Upper lobe of right lung (tissue), 1 donor: ENCODE data around the gene PLCH1. TPM values are rescaled to one million over a fixed set of nuclear protein-coding genes. Genes with fewer than 3 reads are reported as not detected.

ENCODE experiments used
- ATAC-seq: fragments of 200-7000 bp; cut with Tn5 transposase; one replicate; pipeline ENCODE4 v1.9.1; 2020; ENCODE audit warnings: mild to moderate bottlenecking, moderate library complexity
- DNase-seq: peaks from one replicate; pipeline ENCODE4 v3.0.0-alpha.2; 2020
- H3K27ac ChIP-seq: fragments of 200-600 bp; one replicate; pipeline ENCODE4 v1.8.0; 2022
- H3K27me3 ChIP-seq: fragments of 200-600 bp; one replicate; pipeline ENCODE4 v1.8.0; 2022; ENCODE audit warnings: mild to moderate bottlenecking
- H3K36me3 ChIP-seq: fragments of 200-600 bp; one replicate; pipeline ENCODE4 v1.8.0; 2022
- H3K4me1 ChIP-seq: fragments of 200-600 bp; one replicate; pipeline ENCODE4 v1.8.0; 2022
- H3K4me3 ChIP-seq: fragments of 200-600 bp; one replicate; pipeline ENCODE4 v1.8.0; 2022; ENCODE audit warnings: mild to moderate bottlenecking
- H3K9me3 ChIP-seq: fragments of 200-600 bp; one replicate; pipeline ENCODE4 v1.8.0; 2022
- intact Hi-C: fragments of 100-400 bp; cut with DNase I; formaldehyde crosslinking; loops from one replicate; pipeline ENCODE4 v1.11.0; 2022
- total RNA-seq: library from RNA; stranded (reverse); fragmentation: NEBNext Ultra II Directional; extraction: Animal tissue kit (Norgen Biotek cat#: 25700); gene quantifications from one replicate; pipeline ENCODE4 v1.2.1, GENCODE V29; 2021
- TF ChIP-seq, protein P1 (sequence below): fragments of 200-600 bp; IDR thresholded peaks from one replicate; pipeline ENCODE4 v1.8.0; 2022; ENCODE audit warnings: antibody characterized with exemption
- donor health status: DM: no; HTN: yes; CAD: no; lungs with severe emphysema.

PLCH1 gene
- total RNA-seq, 1 donor from 2014 or later = 12.1 TPM

DNA sequence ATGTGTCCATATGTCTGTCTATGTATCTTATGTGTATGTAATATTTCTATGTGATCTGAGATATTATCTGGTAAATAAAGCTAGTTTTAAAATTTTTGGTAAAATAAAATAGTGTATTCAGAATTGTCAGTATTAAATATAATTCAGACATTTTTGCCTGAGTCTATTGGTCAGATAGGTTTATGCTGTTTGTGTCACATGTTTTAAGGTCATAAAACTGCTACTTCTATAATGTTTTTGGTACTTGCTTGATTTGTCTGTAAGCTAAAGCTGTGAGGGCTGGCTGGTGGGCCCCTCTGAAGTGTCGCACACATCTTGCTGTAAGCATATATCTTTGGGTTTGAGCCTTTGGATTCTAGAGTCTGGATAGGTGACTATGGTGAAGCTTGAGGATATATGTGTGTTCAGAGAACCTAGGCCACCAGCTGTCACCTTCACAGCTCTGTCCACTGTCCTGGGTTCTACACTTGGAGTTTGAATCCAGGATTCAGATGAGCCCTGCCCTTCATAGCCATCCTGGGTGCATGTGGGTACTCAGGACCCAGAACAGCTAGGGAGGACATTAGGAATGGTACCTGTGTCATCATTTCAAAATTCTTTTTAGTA is 379.6 kb downstream of the PLCH1 start:
- no peaks in the 10 kb centered on the region for H3K36me3 ChIP-seq
- H3K27ac ChIP-seq = no peak overlapping the region
- H3K4me3 ChIP-seq = no peak overlapping the region
- intact Hi-C loops = no loop called here
- TF ChIP-seq, protein P1, sequence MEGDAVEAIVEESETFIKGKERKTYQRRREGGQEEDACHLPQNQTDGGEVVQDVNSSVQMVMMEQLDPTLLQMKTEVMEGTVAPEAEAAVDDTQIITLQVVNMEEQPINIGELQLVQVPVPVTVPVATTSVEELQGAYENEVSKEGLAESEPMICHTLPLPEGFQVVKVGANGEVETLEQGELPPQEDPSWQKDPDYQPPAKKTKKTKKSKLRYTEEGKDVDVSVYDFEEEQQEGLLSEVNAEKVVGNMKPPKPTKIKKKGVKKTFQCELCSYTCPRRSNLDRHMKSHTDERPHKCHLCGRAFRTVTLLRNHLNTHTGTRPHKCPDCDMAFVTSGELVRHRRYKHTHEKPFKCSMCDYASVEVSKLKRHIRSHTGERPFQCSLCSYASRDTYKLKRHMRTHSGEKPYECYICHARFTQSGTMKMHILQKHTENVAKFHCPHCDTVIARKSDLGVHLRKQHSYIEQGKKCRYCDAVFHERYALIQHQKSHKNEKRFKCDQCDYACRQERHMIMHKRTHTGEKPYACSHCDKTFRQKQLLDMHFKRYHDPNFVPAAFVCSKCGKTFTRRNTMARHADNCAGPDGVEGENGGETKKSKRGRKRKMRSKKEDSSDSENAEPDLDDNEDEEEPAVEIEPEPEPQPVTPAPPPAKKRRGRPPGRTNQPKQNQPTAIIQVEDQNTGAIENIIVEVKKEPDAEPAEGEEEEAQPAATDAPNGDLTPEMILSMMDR = no peak
- H3K27me3 ChIP-seq = no peaks in the 10 kb centered on the region
- no peak for ATAC-seq
- no peaks in the 10 kb centered on the region for H3K4me1 ChIP-seq
- no peaks in the 10 kb centered on the region for H3K9me3 ChIP-seq
- no peak for DNase-seq

DNA sequence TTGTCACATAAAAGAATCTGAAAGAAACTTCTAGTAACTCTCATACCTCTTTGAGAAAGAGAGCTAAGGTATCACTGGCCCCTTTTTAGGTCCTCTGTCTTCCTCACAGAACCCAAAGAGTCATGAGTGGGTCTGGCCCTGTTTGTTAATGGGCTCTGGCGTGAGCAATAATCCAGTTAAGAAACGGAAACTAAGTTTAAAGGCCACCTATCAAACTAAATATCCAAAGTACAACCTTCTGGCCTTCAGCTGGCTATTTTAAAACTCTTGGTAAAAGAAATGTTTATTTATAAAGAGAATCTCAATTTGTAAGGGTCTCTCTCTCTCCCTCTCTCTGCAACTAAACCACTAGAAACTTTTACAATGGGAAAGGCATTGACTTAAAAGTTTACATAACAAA is 380.4 kb downstream of the PLCH1 start:
- no peak overlapping the region for H3K27ac ChIP-seq
- no peaks in the 10 kb centered on the region for H3K27me3 ChIP-seq
- TF ChIP-seq, protein P1 = no peak
- no peaks in the 10 kb centered on the region for H3K4me1 ChIP-seq
- no peak overlapping the region for H3K4me3 ChIP-seq
- intact Hi-C loops = no loop called here
- DNase-seq (no peak), ATAC-seq (no peak)
- no peaks in the 10 kb centered on the region for H3K9me3 ChIP-seq
- H3K36me3 ChIP-seq = no peaks in the 10 kb centered on the region

DNA sequence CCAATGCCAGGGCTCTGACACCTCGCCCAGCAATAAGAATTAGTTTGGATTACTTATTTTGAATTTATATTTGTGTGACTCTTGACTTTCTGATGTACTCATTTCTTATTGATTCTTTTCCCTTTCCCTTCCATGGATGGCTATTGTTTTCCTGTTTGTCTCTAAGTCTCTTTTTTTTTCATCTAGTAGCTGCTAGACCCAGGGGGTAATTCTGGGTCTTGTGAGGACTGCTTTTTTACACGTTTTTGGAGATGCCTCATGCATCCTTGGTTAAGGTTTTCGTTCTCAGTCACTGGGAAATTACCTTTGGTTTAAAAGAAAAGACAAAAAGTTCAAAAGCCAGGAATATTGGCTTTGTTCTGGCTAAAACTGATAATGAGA is 381.2 kb downstream of the PLCH1 start:
- no peaks in the 10 kb centered on the region for H3K9me3 ChIP-seq
- H3K36me3 ChIP-seq = no peaks in the 10 kb centered on the region
- DNase-seq = no peak
- TF ChIP-seq, protein P1 = no peak
- no peaks in the 10 kb centered on the region for H3K4me1 ChIP-seq
- no peaks in the 10 kb centered on the region for H3K27me3 ChIP-seq
- ATAC-seq = no peak
- intact Hi-C loops = no loop called here
- H3K4me3 ChIP-seq = no peak overlapping the region
- no peak overlapping the region for H3K27ac ChIP-seq

DNA sequence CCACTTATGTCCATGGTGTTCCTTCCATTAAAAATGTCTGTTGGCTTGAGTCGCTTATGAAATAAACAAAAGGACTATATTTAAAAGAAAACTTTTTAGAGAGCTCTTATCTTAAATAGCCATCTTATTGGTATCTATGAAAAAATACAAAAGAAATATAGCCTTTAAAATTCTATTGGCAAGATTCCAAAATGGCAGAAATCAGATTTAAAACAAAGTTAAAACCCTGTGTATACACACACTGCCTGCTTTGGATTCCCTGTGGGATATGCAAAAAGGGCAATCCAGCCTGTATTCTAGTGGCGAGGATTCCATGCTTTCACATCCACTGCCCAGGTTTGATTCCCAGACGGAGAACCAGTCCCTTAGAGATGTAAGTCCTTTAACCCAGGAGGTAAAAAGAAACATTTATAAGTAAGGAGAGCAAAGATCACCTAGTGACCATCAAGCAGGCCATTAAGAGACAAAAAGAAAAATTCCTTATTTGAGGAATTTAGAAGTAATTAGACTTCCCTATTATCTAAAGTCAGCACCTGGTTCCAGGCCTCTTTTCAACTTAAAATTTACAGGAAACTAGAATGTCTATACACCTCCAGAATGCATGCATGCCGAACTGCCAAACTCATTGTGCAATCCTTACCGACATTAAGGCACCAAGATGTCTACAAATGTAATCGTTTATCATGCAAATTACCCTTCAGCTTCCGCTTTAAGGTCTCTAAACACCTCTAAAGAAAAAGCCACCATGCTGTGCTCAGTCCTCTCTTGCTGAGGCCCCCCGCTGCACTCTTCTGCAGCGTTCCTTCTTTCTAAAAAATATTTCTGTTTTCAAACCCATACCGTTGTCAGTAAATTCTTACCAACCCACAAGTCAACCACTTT is 381.8 kb downstream of the PLCH1 start:
- TF ChIP-seq, protein P1 = no peak
- intact Hi-C loops = no loop called here
- Histone ChIP-seq H3K27me3 (no peaks in the 10 kb centered on the region), H3K27ac (no peak overlapping the region), H3K4me3 (no peak overlapping the region), H3K36me3 (no peaks in the 10 kb centered on the region), H3K9me3 (no peaks in the 10 kb centered on the region), H3K4me1 (no peaks in the 10 kb centered on the region)
- no peak for DNase-seq
- no peak for ATAC-seq

DNA sequence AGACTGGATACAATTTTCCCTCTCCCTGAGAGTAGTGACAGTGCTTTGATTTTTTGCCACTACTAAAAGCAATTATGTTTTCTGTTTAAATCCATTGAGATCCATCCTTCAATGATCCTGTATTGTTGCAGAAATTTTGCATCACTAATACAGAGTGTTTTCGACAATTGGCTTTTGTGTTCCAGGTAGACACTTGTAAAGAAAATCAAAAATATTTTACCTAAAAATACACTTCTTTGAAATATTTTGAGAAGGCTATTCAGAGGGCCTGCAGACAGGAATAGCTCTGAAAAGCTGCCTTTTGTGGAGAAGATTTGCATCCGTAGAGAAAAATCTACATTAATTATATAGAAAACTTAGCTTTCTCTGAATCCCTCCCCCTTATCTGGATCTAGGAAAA is 384.6 kb downstream of the PLCH1 start:
- Histone ChIP-seq H3K4me1 (no peaks in the 10 kb centered on the region), H3K4me3 (no peak overlapping the region), H3K36me3 (no peaks in the 10 kb centered on the region), H3K27ac (no peak overlapping the region), H3K9me3 (no peaks in the 10 kb centered on the region), H3K27me3 (no peaks in the 10 kb centered on the region)
- no peak for ATAC-seq
- TF ChIP-seq, protein P1 = no peak
- DNase-seq = no peak
- intact Hi-C loops = no loop called here
